Measurements from ENCODE around the gene SEC14L3. TPM values are rescaled to one million over a fixed set of nuclear protein-coding genes. Genes with fewer than 3 reads are reported as not detected.

The SEC14L3 gene
- total RNA-seq, 2 experiments from 2014 or later, result not detected

DNA sequence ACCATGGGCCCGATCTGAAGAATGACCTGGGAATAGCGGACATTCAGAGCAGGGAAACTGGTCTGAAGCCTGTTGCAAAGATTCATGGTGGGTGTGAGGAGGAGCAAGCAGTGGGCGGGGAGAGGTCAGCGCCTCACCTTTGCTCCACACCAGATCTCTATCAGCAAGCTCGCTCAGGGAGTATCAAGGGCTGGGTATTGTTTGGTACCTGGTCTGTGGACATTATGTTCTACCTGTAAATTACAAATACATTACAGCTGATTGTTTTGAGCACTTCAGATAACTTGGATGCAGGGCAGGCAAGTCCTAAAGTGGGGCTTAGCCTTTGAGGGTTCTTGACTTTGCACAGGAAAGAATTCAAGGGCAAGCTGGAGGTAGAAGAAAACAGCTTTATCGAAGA is 44.5 kb upstream of the SEC14L3 start:
- no peaks in the 10 kb centered on the region for H3K36me3 ChIP-seq (ENCODE audit: insufficient read depth, low read length)
- no peaks in the 10 kb centered on the region for H3K79me2 ChIP-seq (ENCODE audit: insufficient read depth, low read depth, low read length)
- CTCF ChIA-PET (ENCODE audit: unreplicated experiment), result no interaction called here
- DNase-seq (ENCODE audit: low spot score), result no peak
- no peak overlapping the region for H3K27ac ChIP-seq (ENCODE audit: low read depth, low read length, poor library complexity, severe bottlenecking)
- H3K4me1 ChIP-seq (ENCODE audit: insufficient read depth, low read length, poor library complexity, severe bottlenecking), result no peaks in the 10 kb centered on the region
- H3K4me3 ChIP-seq (ENCODE audit: low read depth, low read length, poor library complexity, severe bottlenecking), result no peak overlapping the region
- POLR2A ChIA-PET, result no interaction called here
- TF ChIP-seq CTCF (conservative IDR thresholded peaks at IDR 0.05; ENCODE audit: low read length) (no peak), EZH2phosphoT487 (IDR thresholded peaks at IDR 0.05; ENCODE audit: borderline replicate concordance, low read depth, low read length) (no peak)
- no peak overlapping the region for H3K4me2 ChIP-seq (ENCODE audit: low read length)
- H4K20me1 ChIP-seq (ENCODE audit: insufficient read depth, low read length), result no peaks in the 10 kb centered on the region
- H3K9me2 ChIP-seq (ENCODE audit: insufficient read depth, low read length), result no peaks in the 10 kb centered on the region
- no peak overlapping the region for H2AFZ ChIP-seq (ENCODE audit: low read length)
- no peaks in the 10 kb centered on the region for H3K9me3 ChIP-seq (ENCODE audit: low read length)
- intact Hi-C loops (cut with micrococcal nuclease; ENCODE audit: unreplicated experiment), result no loop called here
- no TSS peak for BruUV-seq (replicated peaks)

DNA sequence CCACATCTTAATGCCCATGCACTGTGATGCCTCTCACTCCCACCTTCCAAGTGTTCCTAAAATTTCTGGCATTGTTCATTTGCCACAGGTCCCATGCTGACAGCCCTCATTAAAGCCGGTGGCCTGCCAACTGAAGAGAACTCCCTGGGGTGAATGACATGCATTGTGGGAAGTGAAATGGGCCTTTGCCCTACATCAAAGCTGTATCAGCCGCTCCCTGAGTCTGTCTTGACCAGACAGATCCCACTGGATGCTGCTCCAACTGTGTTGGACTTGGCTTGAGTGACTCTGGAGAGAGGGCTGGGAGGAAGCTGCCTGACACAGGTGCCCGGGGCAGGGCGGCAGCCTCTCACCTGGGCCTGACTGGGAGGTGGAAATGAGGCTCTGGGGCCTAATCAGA is 42.4 kb upstream of the SEC14L3 start:
- DNase-seq (ENCODE audit: low spot score), result no peak
- Histone ChIP-seq H3K9me2 (ENCODE audit: insufficient read depth, low read length) (no peaks in the 10 kb centered on the region), H2AFZ (ENCODE audit: low read length) (no peak overlapping the region), H3K27ac (ENCODE audit: low read depth, low read length, poor library complexity, severe bottlenecking) (no peak overlapping the region), H3K4me1 (ENCODE audit: insufficient read depth, low read length, poor library complexity, severe bottlenecking) (no peaks in the 10 kb centered on the region), H3K4me3 (ENCODE audit: low read depth, low read length, poor library complexity, severe bottlenecking) (no peak overlapping the region), H3K36me3 (ENCODE audit: insufficient read depth, low read length) (no peaks in the 10 kb centered on the region), H3K9me3 (ENCODE audit: low read length) (no peaks in the 10 kb centered on the region), H4K20me1 (ENCODE audit: insufficient read depth, low read length) (no peaks in the 10 kb centered on the region), H3K79me2 (ENCODE audit: insufficient read depth, low read depth, low read length) (no peaks in the 10 kb centered on the region), H3K4me2 (ENCODE audit: low read length) (no peak overlapping the region)
- CTCF ChIA-PET (ENCODE audit: unreplicated experiment), result no interaction called here
- no peak for TF ChIP-seq CTCF (conservative IDR thresholded peaks at IDR 0.05; ENCODE audit: low read length)
- no peak for TF ChIP-seq EZH2phosphoT487 (IDR thresholded peaks at IDR 0.05; ENCODE audit: borderline replicate concordance, low read depth, low read length)
- intact Hi-C loops (cut with micrococcal nuclease; ENCODE audit: unreplicated experiment), result no loop called here
- POLR2A ChIA-PET, result no interaction called here
- no TSS peak for BruUV-seq (replicated peaks)

DNA sequence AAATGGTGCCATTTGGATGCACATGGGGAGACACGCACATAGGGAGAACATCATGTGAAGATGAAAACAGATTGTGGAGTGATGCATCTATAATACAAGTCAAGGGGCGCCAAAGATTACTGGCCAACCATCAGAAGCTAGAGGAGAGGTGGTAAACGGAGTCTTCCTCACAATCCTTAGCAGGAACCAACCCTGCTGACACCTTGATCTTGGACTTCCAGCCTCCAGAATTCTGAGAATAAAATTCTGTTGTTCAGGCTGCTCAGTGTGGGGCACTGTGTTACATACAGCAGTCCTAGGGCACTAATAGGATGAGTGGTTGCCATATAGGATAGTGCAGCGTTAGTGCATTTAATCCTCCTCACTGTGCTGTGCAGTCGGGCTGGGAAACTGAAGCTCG is 41.6 kb upstream of the SEC14L3 start:
- no peaks in the 10 kb centered on the region for H3K79me2 ChIP-seq (ENCODE audit: insufficient read depth, low read depth, low read length)
- H2AFZ ChIP-seq (ENCODE audit: low read length), result no peak overlapping the region
- no peak overlapping the region for H3K27ac ChIP-seq (ENCODE audit: low read depth, low read length, poor library complexity, severe bottlenecking)
- TF ChIP-seq EZH2phosphoT487 (IDR thresholded peaks at IDR 0.05; ENCODE audit: borderline replicate concordance, low read depth, low read length) (no peak), CTCF (conservative IDR thresholded peaks at IDR 0.05; ENCODE audit: low read length) (no peak)
- DNase-seq (ENCODE audit: low spot score), result no peak
- no peak overlapping the region for H3K4me3 ChIP-seq (ENCODE audit: low read depth, low read length, poor library complexity, severe bottlenecking)
- no peak overlapping the region for H3K4me2 ChIP-seq (ENCODE audit: low read length)
- ChIA-PET CTCF (ENCODE audit: unreplicated experiment) (no interaction called here), POLR2A (interaction anchor here (0.7 kb wide), 1 partner anchor 331 kb away, joined by 5 read pairs; no protein-coding TSS in a partner anchor)
- no peaks in the 10 kb centered on the region for H3K36me3 ChIP-seq (ENCODE audit: insufficient read depth, low read length)
- no TSS peak for BruUV-seq (replicated peaks)
- intact Hi-C loops (cut with micrococcal nuclease; ENCODE audit: unreplicated experiment), result no loop called here
- no peaks in the 10 kb centered on the region for H4K20me1 ChIP-seq (ENCODE audit: insufficient read depth, low read length)
- no peaks in the 10 kb centered on the region for H3K9me3 ChIP-seq (ENCODE audit: low read length)
- no peaks in the 10 kb centered on the region for H3K4me1 ChIP-seq (ENCODE audit: insufficient read depth, low read length, poor library complexity, severe bottlenecking)
- no peaks in the 10 kb centered on the region for H3K9me2 ChIP-seq (ENCODE audit: insufficient read depth, low read length)

All from OCI-LY7 (cell line).